ENCODE measurements around the gene LCE1B.

- TF ChIP-seq CTCF (conservative IDR thresholded peaks at IDR 0.05) (no peak), ZFX (IDR thresholded peaks at IDR 0.05) (no peak)
Measured at GRCh38 chr1:152824964-152825363, 13.2 kb downstream of the LCE1B start.

Data from C4-2B (cell line).